Measurements from ENCODE around the gene STC2.

The STC2 gene

DNA sequence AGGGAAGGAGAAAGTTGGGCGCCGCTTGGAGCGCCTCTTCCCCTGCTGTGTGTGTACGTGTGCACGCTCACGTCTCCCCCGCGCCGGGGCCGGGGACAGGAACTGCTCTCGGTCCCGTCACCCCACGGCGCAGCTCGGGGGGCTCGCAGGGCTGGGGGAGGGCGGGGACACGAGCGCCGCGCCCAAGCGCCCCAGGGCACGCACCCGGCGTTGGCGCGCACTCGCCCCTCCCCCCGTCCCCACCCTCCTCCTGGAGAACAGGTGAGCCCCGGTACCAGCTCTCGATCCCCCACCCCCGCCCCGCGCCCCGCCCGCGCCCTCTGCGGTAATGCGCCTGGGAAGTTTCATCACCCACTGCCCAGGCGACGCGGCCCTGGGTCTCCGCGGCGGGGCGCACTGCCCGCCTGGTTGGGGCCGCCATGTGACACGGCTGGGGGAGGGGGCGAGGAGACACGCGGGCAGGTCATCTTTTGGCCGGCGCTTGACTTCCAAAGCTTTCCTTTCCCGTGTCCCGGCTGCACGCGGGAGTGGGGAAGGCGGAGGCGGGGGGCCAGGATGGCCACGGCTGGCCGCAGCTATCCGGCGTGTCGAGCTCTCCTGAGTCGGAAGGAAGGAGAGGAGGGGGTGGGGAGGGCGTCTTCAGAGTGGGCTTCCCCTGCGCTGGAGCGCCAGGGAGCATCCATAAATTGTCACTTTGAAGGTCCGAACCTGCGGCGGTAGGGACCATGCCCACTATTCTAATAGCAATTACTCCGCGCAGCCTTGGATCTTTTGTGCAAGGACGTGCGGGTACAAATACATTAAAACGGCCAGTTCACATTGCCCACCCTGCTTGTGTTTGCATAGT, 1.5 kb upstream of the STC2 start:
- peak; percentile 51 for DNase-seq

GRCh38 chr5:173328844-173329490, 753 bp upstream of the STC2 start:
- DNase-seq = peak; percentile 82

- DNase-seq = peak; percentile 73
Measured at GRCh38 chr5:173327084-173327947, 898 bp downstream of the STC2 start.

DNA sequence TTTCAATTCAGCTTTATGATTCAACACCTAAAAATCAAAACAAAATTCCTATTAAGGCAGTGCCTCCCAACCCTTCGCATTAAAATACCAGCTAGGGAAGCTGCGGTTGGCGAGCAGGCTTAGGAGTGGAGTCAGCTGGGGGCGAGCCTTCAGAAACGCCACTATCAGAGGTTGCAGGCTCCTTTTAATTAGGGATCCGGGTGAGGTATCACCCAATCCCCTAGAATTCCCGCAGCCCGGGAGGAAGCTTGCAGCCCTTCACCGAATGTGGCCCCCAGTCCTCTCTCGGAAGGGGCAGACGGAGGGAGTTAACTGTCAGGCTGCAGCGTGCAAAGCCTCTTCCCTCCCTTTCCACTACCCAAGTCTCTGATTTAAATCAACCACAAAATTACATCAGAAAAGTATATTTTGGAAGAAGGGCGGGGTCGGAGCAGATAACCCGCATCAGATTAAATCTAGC, 1.7 kb downstream of the STC2 start:
- DNase-seq = no peak

DNA sequence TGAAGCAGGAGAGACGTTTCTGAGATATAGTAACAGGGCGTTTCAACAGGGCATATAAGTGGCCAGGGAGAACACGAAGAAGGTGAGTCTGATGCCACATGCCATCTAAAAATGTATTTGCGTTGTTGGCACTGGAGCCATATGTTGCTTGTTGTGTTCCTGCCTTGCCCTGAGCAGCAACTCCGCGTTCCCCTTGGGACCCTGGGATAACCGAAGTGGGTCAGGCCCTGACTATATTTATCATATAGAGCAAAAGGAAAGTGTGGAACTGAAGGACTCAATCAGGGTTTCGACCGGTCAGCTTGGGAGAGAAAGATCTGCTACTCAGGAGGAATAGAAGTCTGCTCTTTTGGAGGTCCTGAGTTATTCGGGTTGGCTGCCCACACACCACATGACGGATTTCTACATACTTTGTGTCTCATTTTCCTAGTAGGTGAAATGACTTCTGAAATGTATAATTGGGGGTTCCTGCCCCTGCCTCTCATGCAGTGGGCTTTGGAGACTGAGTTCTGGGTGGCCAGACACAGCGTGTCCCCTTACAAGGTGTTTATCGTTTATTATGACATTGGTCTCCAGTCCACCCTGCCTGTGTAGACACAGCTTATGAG, 3.0 kb downstream of the STC2 start:
- no peak for DNase-seq

DNA sequence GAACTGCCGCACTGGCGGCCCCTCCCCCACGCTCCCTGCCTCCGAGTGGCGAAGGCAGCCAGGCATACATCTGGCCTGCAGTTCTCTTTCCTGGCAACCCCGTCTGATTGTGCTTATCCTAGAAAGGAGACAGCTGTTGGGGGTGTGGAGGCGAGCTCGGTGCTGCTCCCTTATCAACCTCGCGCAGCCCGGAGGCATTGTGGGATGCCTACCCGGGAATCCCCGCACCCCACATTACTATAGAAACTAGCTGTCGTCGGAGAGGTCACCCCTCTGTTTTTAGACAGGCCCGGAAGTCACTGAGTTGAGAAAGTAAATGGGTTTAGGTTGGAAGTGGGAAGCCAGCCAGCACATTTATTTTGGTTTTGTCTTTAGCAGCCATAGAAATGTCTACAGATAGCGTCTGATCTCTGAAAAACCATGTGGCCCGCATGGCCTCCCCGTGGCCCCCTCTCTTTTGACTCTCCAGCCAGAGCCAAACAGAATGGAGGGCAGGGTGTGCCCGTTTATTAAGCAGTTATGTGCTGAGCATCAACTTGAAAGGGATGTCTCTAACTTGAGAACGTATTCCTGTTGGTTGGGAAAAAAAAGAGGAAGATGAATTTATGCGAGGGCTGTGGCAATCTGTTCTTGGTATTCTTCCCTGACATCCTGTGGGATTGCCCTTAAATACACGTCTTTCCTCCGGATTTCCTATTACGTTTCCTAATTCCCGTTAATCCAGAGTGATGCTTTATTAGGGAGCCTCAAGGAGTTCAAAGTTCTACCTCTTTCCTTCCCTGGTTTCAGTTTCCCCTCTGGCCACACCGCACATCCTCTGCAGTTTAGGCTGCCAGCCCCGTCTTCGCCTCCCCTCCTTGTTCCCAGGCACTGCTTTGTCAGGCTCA, 3.9 kb downstream of the STC2 start:
- DNase-seq = peak; percentile 67

DNA sequence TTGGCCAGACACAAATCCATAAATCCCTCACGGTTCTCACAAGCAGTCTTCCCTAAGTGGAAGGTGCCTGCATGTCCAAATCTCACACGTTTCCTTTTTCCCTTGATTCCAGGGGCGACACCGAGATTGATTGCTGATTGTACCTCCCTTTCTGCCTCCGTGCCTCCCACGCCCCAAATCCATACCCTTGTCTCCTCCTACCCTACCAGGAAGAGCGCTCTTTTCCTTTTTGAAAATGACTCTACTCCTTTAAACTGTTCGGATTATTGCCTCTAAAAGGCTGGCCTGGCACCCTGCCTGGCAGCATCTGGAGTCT, 4.5 kb downstream of the STC2 start:
- no peak for DNase-seq

DNA sequence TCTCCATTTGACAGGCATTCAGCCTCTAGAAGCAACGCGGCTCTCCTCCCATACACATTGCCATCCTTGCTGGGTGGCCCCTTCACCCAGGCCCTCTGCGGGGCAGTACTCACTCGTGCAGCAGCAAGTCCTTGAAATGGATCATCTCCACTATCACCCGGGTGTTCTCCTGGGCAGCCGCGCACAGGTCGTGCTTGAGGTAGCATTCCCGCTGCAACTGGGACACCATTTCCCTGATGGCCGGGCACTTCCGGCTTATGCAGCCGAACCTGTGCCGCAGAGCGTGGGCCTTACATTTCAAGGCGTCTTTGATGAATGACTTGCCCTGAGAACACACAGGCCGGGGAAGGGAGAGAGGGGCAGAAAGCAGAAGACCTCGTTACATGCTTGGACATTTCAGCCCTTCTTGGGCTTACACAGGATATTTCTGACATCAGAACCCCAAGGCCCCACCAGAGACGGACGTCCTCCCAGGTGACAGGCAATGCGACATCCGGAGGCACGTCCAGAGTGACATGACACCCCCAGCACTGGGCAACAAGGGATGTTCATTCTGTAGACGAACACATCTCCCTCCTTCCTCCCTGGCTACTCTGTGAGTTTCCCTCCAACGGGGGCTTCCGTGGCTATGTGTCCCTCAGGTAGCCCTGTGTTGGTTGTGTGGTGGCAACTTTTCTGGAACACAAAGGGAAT, 5.0 kb downstream of the STC2 start:
- no peak for DNase-seq

- DNase-seq = no peak
Measured at GRCh38 chr5:173321886-173322285, 6.3 kb downstream of the STC2 start.

- DNase-seq = no peak
Measured at GRCh38 chr5:173320259-173320658, 8.0 kb downstream of the STC2 start.

GRCh38 chr5:173319646-173320045, 8.6 kb downstream of the STC2 start:
- no peak for DNase-seq

DNA sequence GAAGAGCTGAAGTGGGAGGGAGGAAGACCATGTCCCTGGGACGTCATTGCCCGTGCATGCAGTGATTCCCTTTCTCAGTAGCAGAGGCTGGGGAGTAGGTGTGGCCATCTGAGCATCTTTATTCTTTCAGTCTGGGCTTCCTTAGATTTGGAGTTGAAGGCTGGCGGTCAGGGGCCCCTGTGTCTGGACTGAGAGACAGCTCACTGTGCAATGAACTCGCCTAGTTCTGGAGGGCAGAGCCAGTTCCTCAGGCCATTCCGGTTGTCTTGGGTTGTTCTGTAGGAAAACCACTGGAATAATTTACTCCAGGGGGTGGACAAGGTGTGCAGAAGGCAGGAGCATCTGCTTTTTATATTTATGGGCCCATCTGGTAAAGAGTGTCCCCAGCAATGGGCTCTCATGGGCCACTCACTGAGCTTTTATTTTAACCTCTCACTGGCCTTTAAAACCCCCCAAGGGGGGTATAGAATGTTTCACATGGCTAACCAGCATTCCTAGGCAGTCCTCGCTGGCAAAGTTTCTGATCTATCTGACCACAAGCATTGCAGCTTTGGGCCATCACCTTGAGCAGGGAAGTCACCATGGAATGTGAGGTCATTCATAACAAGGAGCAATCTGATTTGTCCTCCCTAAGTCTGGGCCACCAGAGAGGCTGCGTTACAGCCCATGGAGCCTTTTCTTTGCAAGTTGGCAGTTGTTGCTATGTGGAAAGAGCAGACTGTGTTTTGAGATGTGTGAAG, 9.2 kb downstream of the STC2 start:
- no peak for DNase-seq

- no peak for DNase-seq
Measured at GRCh38 chr5:173318330-173318729, 9.9 kb downstream of the STC2 start.

GRCh38 chr5:173317852-173318251, 10.4 kb downstream of the STC2 start:
- DNase-seq = no peak

DNA sequence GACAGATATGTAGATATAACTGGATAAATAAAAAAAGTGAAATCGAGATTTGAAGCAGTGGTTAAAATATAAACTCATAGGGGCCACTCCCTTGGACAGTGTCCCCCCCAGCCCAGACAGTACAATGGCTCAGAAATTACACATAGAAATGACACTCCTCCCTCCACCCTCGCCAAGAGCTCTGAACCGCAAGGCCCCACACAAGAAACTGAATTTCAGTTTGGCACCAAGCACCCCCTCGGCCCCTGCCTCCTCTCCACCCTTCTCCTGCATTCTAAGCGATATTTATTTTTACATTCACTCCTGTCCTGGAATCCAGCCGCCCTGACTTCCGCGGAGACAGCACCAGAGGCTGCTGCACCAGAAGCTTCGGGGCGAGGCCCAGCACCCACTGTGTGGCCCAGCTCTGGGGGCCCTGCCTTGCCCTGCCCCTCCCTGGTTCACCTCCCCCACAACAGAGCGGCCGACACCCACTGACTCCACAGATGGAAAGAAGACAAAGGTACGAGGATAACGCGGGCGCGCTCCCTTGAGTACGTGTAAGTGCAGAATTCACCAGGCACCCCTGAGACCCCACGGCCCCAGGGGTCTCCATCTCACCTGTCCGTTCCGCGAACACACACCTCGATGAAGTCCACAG, 11.0 kb downstream of the STC2 start:
- DNase-seq = no peak

DNA sequence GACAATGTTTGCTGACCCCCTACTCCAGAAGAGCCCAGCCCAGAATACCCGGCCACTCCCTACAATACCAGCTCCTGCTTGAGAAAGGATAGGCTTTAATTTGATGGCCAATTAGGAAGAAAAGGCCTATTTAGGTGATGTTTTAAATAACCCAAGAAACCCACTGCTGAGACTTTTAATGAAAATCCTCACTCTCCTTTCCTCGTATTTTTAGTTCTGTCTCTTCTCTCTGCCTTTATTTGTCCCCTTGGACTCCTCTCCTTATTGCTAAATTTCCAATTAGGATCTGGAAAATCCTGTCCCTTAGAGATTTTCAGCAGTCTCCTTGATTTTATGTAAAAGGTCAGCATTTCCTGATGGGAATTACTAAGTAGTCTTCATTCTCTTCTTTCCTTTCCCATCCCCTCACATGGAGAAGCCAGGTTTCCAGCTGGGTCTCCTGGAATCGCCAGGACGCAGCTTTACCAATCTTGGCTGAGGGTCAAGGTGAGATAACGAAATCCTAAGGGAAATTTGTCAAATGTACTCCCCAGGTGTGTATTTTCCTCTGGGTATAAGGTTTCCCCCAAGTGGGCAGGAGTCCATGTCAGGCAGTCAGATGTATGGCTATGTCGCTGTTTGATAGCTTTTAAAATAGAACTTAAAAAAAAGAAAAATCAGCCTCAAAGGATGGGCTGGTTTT, 11.7 kb downstream of the STC2 start:
- no peak for DNase-seq

- peak; percentile 50 for DNase-seq
Measured at GRCh38 chr5:173315495-173316338, 12.5 kb downstream of the STC2 start.

All from right kidney (tissue), 1 donor.